ENCODE results near the gene TSPAN8. TPM values are rescaled to one million over a fixed set of nuclear protein-coding genes. Genes with fewer than 3 reads are reported as not detected.
"Not testable (repeated sequence)": the region's sequence is repeated elsewhere in the genome, so short reads cannot be mapped to it uniquely, and the experiment has no call there.

The TSPAN8 gene
- total RNA-seq, 2 donors from 2014 or later: 22.1 to 44.1 TPM

GRCh38 chr12:71166280-71166679, 8.5 kb upstream of the TSPAN8 start:
- peak overlapping the region in 1 of 4 donors; percentile 12 for H3K27ac ChIP-seq
- H3K36me3 ChIP-seq (replicated peaks in 1 of 2; ENCODE audit: insufficient read depth in 1 of 2, low read depth in 2 of 2): no peaks in the 10 kb centered on the region
- H3K4me3 ChIP-seq: no peak overlapping the region
- intact Hi-C loops (cut with DNase I): no loop called here
- TF ChIP-seq CTCF (IDR thresholded peaks at IDR 0.05) (no peak), POLR2A (IDR thresholded peaks at IDR 0.05) (no peak)
- WGBS, 2 donors: 96 to 97% methylated on average over 16 to 20 of the region's 34 CpGs
- no peaks in the 10 kb centered on the region for H3K27me3 ChIP-seq
- no peak for ATAC-seq
- H3K9me3 ChIP-seq: no peaks in the 10 kb centered on the region
- no peak for DNase-seq
- H3K4me1 ChIP-seq: peaks cover 52% of the 10 kb centered on the region

- Histone ChIP-seq H3K27ac (peak overlapping the region in 2 of 4 donors; percentile 5 to 39), H3K4me1 (peaks cover 57% of the 10 kb centered on the region)
- H3K27me3 ChIP-seq; H3K9me3 ChIP-seq; H3K36me3 ChIP-seq (replicated peaks in 1 of 2; ENCODE audit: insufficient read depth in 1 of 2, low read depth in 2 of 2); DNase-seq; ATAC-seq; H3K4me3 ChIP-seq; intact Hi-C loops (cut with DNase I): not testable (repeated sequence)
- 59 to 68% methylated on average over 4 to 5 of the region's 5 CpGs for WGBS, 2 donors
These were observed 8.0 kb upstream of the TSPAN8 start for GRCh38 chr12:71165780-71166179.

- DNase-seq (no peak), ATAC-seq (no peak)
- H3K9me3 ChIP-seq: no peaks in the 10 kb centered on the region
- no peak overlapping the region for H3K4me3 ChIP-seq
- peak overlapping the region; percentile 14 to 74 (median 54) for H3K27ac ChIP-seq
- no peak for TF ChIP-seq CTCF (IDR thresholded peaks at IDR 0.05)
- no peak for TF ChIP-seq POLR2A (IDR thresholded peaks at IDR 0.05)
- H3K36me3 ChIP-seq (replicated peaks in 1 of 2; ENCODE audit: insufficient read depth in 1 of 2, low read depth in 2 of 2): no peaks in the 10 kb centered on the region
- 73 to 84% methylated on average over 5 of the region's 5 CpGs for WGBS, 2 donors
- H3K4me1 ChIP-seq: peaks cover 64% of the 10 kb centered on the region
- H3K27me3 ChIP-seq: no peaks in the 10 kb centered on the region
- intact Hi-C loops (cut with DNase I): no loop called here
These were observed 6.9 kb upstream of the TSPAN8 start for GRCh38 chr12:71164568-71165197.

GRCh38 chr12:71164166-71164565, 6.4 kb upstream of the TSPAN8 start:
- no peak for ATAC-seq
- H3K4me1 ChIP-seq: peaks cover 64% of the 10 kb centered on the region

More at GRCh38 chr12:71164166-71164565, 6.4 kb upstream of the TSPAN8 start:
- 36 to 38% methylated on average over 5 of the region's 5 CpGs for WGBS, 2 donors
- Histone ChIP-seq H3K4me3 (no peak overlapping the region), H3K27me3 (no peaks in the 10 kb centered on the region), H3K27ac (peak overlapping the region; percentile 34 to 74 (median 68)), H3K9me3 (no peaks in the 10 kb centered on the region), H3K36me3 (replicated peaks in 1 of 2; ENCODE audit: insufficient read depth in 1 of 2, low read depth in 2 of 2) (no peaks in the 10 kb centered on the region)
- intact Hi-C loops (cut with DNase I): no loop called here
- no peak for DNase-seq
- TF ChIP-seq POLR2A (IDR thresholded peaks at IDR 0.05): no peak
- no peak for TF ChIP-seq CTCF (IDR thresholded peaks at IDR 0.05)

Data from body of pancreas (tissue), 4 donors.